ENCODE measurements around the gene BANK1.

GRCh38 chr4:101833480-101833879, 43.0 kb downstream of the BANK1 start:
- TF ChIP-seq CTCF (conservative IDR thresholded peaks at IDR 0.05) (no peak), EZH2 (IDR thresholded peaks at IDR 0.05; ENCODE audit: low read depth) (no peak)

Data from PC-9 (cell line).